HL-60 (cell line): ENCODE measurements around the gene HMG20A.

Experiments
- DNase-seq, 2 experiments: peaks; one replicate each; pipeline ENCODE4 v3.0.0-alpha.2; 2010 to 2020; ENCODE audit warnings: low read depth in 1 of 2, low spot score in 1 of 2
- H3K27ac ChIP-seq: fragments of 250-450 bp; sonication (Bioruptor Pico); replicated peaks from 2 replicates; pipeline ENCODE4 v1.5.1; 2020; ENCODE audit warnings: mild to moderate bottlenecking, moderate library complexity
- H3K27me3 ChIP-seq: fragments of 250-450 bp; sonication (Bioruptor Pico); 2 replicates; pipeline ENCODE4 v1.5.1; 2021; ENCODE audit warnings: mild to moderate bottlenecking, moderate library complexity; ENCODE audit not compliant: insufficient read depth, poor library complexity, severe bottlenecking
- H3K4me3 ChIP-seq: replicated peaks from 2 replicates; pipeline ENCODE4 v1.5.1; 2011; ENCODE audit warnings: mild to moderate bottlenecking, control low read depth, low read length; ENCODE audit not compliant: insufficient read depth
- GABPA ChIP-seq: IDR thresholded peaks from 2 replicates; pipeline ENCODE4 v1.6.1; 2012; ENCODE audit warnings: low read depth
- POLR2AphosphoS5 ChIP-seq: IDR thresholded peaks from 2 replicates; pipeline ENCODE4 v1.6.1; 2012; ENCODE audit warnings: low read depth
- SPI1 ChIP-seq: IDR thresholded peaks from 2 replicates; pipeline ENCODE4 v1.6.1; 2012; ENCODE audit warnings: low read depth, mild to moderate bottlenecking, borderline replicate concordance
- TF ChIP-seq, protein P1 (sequence below): IDR thresholded peaks from 2 replicates; pipeline ENCODE4 v1.6.1; 2012; ENCODE audit warnings: low read depth; ENCODE audit not compliant: insufficient replicate concordance
- TF ChIP-seq, protein P2 (sequence below): IDR thresholded peaks from one replicate; pipeline ENCODE4 v1.5.1; 2011; ENCODE audit warnings: low read length, control low read depth, inconsistent platforms; ENCODE audit not compliant: insufficient read depth

The HMG20A gene

DNA sequence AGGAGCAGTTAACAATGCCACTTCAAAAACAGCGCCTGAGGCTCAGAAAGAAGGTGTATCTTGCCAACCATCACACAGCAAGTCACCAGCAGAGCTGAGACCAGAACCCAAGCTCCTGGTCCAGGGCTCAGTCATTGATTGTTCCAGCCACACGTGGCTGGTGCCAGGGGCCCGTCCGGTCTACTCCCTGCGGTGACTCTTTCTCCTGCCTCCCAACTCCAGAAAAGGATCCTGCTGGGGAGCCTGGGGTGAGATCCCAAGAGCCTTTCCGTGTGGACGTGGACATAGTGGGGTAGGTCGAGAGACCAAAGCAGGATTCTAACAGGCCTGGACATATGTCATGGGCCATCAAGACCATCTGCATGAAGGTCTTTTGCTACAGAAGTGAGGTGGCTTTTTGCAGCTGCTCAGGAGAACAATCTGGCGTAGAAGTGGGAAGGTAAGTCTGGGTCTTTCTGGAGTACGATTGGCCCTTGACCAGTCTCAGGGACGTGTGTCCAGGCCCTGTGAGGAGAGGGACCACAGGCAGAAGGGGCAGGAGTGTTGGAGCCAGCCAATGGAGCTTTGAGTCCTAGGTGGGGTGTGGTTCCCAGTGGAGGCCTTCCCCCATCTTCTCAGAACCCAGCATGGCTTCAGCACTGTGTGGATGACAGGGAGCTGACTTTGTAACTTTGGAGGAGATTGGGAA lies 105.4 kb downstream of the HMG20A start:
- no peak overlapping the region for H3K27ac ChIP-seq
- H3K4me3 ChIP-seq: no peak overlapping the region
- DNase-seq: no peak
- H3K27me3 ChIP-seq: no peaks in the 10 kb centered on the region
- TF ChIP-seq SPI1 (no peak), GABPA (no peak), POLR2AphosphoS5 (no peak)
- TF ChIP-seq, protein P1, sequence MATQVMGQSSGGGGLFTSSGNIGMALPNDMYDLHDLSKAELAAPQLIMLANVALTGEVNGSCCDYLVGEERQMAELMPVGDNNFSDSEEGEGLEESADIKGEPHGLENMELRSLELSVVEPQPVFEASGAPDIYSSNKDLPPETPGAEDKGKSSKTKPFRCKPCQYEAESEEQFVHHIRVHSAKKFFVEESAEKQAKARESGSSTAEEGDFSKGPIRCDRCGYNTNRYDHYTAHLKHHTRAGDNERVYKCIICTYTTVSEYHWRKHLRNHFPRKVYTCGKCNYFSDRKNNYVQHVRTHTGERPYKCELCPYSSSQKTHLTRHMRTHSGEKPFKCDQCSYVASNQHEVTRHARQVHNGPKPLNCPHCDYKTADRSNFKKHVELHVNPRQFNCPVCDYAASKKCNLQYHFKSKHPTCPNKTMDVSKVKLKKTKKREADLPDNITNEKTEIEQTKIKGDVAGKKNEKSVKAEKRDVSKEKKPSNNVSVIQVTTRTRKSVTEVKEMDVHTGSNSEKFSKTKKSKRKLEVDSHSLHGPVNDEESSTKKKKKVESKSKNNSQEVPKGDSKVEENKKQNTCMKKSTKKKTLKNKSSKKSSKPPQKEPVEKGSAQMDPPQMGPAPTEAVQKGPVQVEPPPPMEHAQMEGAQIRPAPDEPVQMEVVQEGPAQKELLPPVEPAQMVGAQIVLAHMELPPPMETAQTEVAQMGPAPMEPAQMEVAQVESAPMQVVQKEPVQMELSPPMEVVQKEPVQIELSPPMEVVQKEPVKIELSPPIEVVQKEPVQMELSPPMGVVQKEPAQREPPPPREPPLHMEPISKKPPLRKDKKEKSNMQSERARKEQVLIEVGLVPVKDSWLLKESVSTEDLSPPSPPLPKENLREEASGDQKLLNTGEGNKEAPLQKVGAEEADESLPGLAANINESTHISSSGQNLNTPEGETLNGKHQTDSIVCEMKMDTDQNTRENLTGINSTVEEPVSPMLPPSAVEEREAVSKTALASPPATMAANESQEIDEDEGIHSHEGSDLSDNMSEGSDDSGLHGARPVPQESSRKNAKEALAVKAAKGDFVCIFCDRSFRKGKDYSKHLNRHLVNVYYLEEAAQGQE: no peak
- TF ChIP-seq, protein P2, sequence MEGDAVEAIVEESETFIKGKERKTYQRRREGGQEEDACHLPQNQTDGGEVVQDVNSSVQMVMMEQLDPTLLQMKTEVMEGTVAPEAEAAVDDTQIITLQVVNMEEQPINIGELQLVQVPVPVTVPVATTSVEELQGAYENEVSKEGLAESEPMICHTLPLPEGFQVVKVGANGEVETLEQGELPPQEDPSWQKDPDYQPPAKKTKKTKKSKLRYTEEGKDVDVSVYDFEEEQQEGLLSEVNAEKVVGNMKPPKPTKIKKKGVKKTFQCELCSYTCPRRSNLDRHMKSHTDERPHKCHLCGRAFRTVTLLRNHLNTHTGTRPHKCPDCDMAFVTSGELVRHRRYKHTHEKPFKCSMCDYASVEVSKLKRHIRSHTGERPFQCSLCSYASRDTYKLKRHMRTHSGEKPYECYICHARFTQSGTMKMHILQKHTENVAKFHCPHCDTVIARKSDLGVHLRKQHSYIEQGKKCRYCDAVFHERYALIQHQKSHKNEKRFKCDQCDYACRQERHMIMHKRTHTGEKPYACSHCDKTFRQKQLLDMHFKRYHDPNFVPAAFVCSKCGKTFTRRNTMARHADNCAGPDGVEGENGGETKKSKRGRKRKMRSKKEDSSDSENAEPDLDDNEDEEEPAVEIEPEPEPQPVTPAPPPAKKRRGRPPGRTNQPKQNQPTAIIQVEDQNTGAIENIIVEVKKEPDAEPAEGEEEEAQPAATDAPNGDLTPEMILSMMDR: no peak

DNA sequence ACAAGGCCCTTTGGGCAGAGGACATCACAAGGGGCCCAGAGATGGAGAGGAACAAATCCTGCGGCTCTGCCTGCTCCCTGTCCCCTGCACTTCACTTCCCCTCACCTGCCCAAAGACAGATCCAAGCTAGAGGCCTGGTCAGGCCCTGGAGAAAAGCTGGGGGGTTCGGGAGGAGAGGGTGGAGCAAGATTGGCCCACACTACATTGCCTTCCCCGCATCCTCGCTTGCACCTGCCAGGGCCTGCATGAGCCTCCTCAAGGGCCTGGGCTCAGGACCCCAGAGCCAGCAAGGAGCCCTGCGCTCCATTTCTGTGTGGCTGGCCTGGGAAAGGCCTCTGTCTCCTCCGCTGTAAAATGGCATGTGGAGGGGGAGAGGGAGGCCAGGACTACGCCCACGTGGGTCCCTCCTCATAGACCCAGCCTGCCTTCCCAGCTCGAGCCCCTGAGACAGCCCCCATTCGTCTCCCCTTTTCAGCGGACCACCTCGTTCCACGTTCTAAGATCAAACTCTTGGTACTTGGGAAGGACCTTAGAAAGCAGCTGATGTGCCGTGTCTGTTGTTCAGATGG lies 106.0 kb downstream of the HMG20A start:
- H3K27ac ChIP-seq: no peak overlapping the region
- TF ChIP-seq, protein P1: no peak
- TF ChIP-seq, protein P2: no peak
- TF ChIP-seq POLR2AphosphoS5 (no peak), SPI1 (no peak), GABPA (no peak)
- no peak for DNase-seq
- H3K4me3 ChIP-seq: no peak overlapping the region
- H3K27me3 ChIP-seq: no peaks in the 10 kb centered on the region

DNA sequence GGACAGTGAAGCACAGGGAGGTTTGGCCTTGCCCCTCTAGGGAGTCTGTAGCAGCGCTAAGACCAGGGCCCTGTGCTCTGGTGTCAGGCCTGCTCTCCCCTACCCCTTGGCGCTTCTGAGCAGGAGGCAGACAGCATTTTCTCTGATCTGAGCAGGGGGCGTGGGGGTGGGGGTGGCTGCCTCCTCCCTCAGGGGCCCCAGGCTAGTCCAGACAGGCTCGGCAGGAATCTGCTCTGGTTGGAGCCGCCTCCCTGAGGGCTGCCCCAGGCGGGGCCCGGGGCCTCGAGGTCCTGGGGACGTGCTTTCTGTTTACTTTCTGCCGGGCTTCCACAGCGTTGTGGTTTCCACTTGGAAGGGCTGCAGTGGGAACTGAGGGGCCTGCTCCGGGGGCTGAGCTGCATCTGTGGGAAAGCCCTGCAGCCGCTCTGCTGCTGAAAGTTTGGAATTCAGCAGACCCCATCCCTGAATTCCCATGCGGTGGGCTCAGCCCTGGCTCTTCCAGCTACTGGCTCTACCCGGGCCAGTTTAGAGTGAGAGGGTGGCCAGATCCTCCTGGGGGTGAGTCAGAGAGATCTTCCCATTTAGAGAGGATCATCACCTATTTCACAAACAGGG lies 106.6 kb downstream of the HMG20A start:
- Histone ChIP-seq H3K27ac (no peak overlapping the region), H3K27me3 (no peaks in the 10 kb centered on the region), H3K4me3 (no peak overlapping the region)
- no peak for DNase-seq
- TF ChIP-seq, protein P1: no peak
- TF ChIP-seq, protein P2: no peak
- TF ChIP-seq POLR2AphosphoS5 (no peak), SPI1 (no peak), GABPA (no peak)
